C4-2B (cell line): ENCODE measurements around the gene FAM227B.

Source experiments
- CTCF ChIP-seq: fragments of 450-650 bp; conservative IDR thresholded peaks from 2 replicates; pipeline ENCODE4 v1.5.1; 2017; ENCODE audit warnings: mild to moderate bottlenecking
- ZFX ChIP-seq: fragments of 450-650 bp; IDR thresholded peaks from 2 replicates; pipeline ENCODE4 v1.6.1; 2017

- TF ChIP-seq CTCF = no peak
- no peak for TF ChIP-seq ZFX
Observed at GRCh38 chr15:49438962-49439631, 181.5 kb downstream of the FAM227B start.
